Stomach (tissue), 9 donors: Measurements from ENCODE around the gene NELFE. TPM values are rescaled to one million over a fixed set of nuclear protein-coding genes. Genes with fewer than 3 reads are reported as not detected.
"Not testable (repeated sequence)": the region's sequence is repeated elsewhere in the genome, so short reads cannot be mapped to it uniquely, and the experiment has no call there.

ENCODE experiments used
- DNase-seq, 2 donors: peaks; one replicate each; pipeline versions ENCODE4 v3.0.0 to v3.0.0-alpha.2; 2013 to 2019
- H3K27ac ChIP-seq, 5 donors: fragments of 200-600 bp in 4 of 5; sonication (generic) in 4 of 5; one replicate each; pipeline ENCODE4 v1.5.1; 2013 to 2019; ENCODE audit warnings: mild to moderate bottlenecking in 1 of 5, moderate library complexity in 1 of 5
- H3K27me3 ChIP-seq, 3 donors: fragments of 200-600 bp; sonication (generic); one replicate each; pipeline ENCODE4 v1.5.1; 2017 to 2019; ENCODE audit warnings: mixed run types in 1 of 3
- H3K36me3 ChIP-seq, 4 donors: fragments of 200-600 bp; sonication (generic); 1 replicate in 3 of 4; 2 replicates in 1 of 4; pipeline ENCODE4 v1.5.1; 2016 to 2019
- H3K4me1 ChIP-seq, 4 donors: fragments of 200-600 bp; sonication (generic); one replicate each; pipeline ENCODE4 v1.5.1; 2016 to 2019
- H3K4me3 ChIP-seq, 4 donors: fragments of 200-600 bp; sonication (generic) in 3 of 4; one replicate each; pipeline ENCODE4 v1.5.1; 2016 to 2019; ENCODE audit warnings: mild to moderate bottlenecking in 1 of 4
- H3K9me3 ChIP-seq, 4 donors: fragments of 200-600 bp; sonication (generic); one replicate each; pipeline ENCODE4 v1.5.1; 2016 to 2019
- EP300 ChIP-seq: sonication (generic); formaldehyde crosslinking; IDR thresholded peaks from one replicate; pipeline ENCODE4 v1.6.1; 2017; ENCODE audit warnings: antibody characterized with exemption
- POLR2A ChIP-seq, 4 donors: fragments of 450-650 bp; IDR thresholded peaks; one replicate each; pipeline ENCODE4 v1.6.1; 2016; ENCODE audit warnings: antibody characterized with exemption in 4 of 4, control low read depth in 2 of 4, mild to moderate bottlenecking in 1 of 4, moderate library complexity in 1 of 4
- POLR2AphosphoS5 ChIP-seq, 3 donors: sonication (generic); formaldehyde crosslinking; IDR thresholded peaks; one replicate each; pipeline ENCODE4 v1.6.1; 2016; ENCODE audit warnings: antibody characterized with exemption in 3 of 3
- WGBS, 5 donors: extraction: QIAGEN DNeasy Blood & Tissue Kit in 3 of 5; methylation state at CpG; one replicate each; pipeline versions ENCODE4 v1.1.5 to v1.1.7; 2013 to 2018; 5-methylcytosine and 5-hydroxymethylcytosine counted together
- intact Hi-C: fragments of 100-400 bp; cut with DNase I; formaldehyde crosslinking; loops from one replicate; pipeline ENCODE4 v1.15.1; 2023; ENCODE audit warnings: low total_unique reads
- polyA plus RNA-seq, 3 donors: library from polyadenylated mRNA; stranded (reverse); fragments of 200-250 nt; gene quantifications; one replicate each; pipeline ENCODE4 v1.2.3, GENCODE V29; 2013
- total RNA-seq, 5 donors: library from RNA; depleted of rRNA; stranded (reverse); fragments of >200 nt; gene quantifications; one replicate each; pipeline versions ENCODE4 v1.1.0 to v1.2.3, GENCODE V29; 2014 to 2016
- TF ChIP-seq, protein P1 (sequence below), 7 experiments: fragments of 450-650 bp in 4 of 7; fragments of 200-600 bp in 3 of 7; sonication (generic) in 3 of 7; IDR thresholded peaks; one replicate each; pipeline ENCODE4 v1.5.1; 2016 to 2019; ENCODE audit warnings: antibody characterized with exemption in 7 of 7, control low read depth in 2 of 7, mild to moderate bottlenecking in 1 of 7
- donor health status: healthy with polysubstance abuse.
- donor health status: Bipolar disorder and iron deficiency.
- donor health status: healthy.

The NELFE gene
- total and polyA plus RNA-seq, 8 donors, result 2.9 to 100 (median 51.5) TPM

GRCh38 chr6:31935021-31935420, 23.8 kb downstream of the NELFE start:
- no peak for DNase-seq
- WGBS, 5 donors, result 72 to 89% (median 82%) methylated on average over 3 of the region's 3 CpGs
- no peaks in the 10 kb centered on the region for H3K4me1 ChIP-seq
- H3K9me3 ChIP-seq, result no peaks in the 10 kb centered on the region
- no peaks in the 10 kb centered on the region for H3K27me3 ChIP-seq
- H3K36me3 ChIP-seq, result no peaks in the 10 kb centered on the region
- no peak for TF ChIP-seq POLR2A (IDR thresholded peaks at IDR 0.05)
- TF ChIP-seq, protein P1, sequence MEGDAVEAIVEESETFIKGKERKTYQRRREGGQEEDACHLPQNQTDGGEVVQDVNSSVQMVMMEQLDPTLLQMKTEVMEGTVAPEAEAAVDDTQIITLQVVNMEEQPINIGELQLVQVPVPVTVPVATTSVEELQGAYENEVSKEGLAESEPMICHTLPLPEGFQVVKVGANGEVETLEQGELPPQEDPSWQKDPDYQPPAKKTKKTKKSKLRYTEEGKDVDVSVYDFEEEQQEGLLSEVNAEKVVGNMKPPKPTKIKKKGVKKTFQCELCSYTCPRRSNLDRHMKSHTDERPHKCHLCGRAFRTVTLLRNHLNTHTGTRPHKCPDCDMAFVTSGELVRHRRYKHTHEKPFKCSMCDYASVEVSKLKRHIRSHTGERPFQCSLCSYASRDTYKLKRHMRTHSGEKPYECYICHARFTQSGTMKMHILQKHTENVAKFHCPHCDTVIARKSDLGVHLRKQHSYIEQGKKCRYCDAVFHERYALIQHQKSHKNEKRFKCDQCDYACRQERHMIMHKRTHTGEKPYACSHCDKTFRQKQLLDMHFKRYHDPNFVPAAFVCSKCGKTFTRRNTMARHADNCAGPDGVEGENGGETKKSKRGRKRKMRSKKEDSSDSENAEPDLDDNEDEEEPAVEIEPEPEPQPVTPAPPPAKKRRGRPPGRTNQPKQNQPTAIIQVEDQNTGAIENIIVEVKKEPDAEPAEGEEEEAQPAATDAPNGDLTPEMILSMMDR (IDR thresholded peaks at IDR 0.05), result no peak
- TF ChIP-seq EP300, result no peak
- no peak for TF ChIP-seq POLR2AphosphoS5 (IDR thresholded peaks at IDR 0.05)
- H3K27ac ChIP-seq, result no peak overlapping the region
- no peak overlapping the region for H3K4me3 ChIP-seq
- intact Hi-C loops, result no loop called here

DNA sequence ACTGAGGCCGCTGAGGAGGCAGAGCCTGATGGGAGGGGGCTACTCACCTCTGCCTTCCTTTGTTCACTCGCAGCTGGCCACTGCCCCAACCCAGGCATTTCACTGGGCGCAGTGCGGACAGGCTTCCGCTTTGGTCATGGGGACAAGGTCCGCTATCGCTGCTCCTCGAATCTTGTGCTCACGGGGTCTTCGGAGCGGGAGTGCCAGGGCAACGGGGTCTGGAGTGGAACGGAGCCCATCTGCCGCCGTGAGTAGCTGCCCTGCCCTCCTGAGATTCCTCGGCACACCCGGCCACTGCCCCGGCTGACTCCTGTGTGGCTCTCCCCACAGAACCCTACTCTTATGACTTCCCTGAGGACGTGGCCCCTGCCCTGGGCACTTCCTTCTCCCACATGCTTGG, 25.2 kb downstream of the NELFE start:
- TF ChIP-seq POLR2AphosphoS5 (IDR thresholded peaks at IDR 0.05), result no peak
- intact Hi-C loops, result no loop called here
- 84 to 91% (median 89%) methylated on average over 16 to 19 of the region's 19 CpGs for WGBS, 5 donors

DNA sequence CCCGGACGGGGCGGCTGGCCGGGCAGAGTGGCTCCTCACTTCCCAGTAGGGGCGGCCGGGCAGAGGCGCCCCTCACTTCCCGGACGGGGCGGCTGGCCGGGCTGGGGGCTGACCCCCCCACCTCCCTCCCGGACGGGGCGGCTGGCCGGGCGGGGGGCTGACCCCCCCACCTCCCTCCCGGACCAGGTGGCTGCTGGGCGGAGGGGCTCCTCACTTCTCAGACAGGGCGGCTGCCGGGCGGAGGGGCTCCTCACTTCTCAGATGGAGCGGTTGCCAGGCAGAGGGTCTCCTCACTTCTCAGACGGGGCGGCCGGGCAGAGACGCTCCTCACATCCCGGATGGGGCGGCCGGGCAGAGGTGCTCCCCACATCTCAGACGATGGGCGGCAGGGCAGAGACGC, 26.6 kb downstream of the NELFE start:
- H3K4me3 ChIP-seq, DNase-seq, H3K27ac ChIP-seq, H3K27me3 ChIP-seq, H3K36me3 ChIP-seq, intact Hi-C loops, H3K4me1 ChIP-seq, H3K9me3 ChIP-seq: not testable (repeated sequence)
- WGBS, 5 donors, result 89 to 100% (median 95%) methylated on average over 1 to 32 of the region's 32 CpGs; no CpG with 5 or more reads in 2 of the 5 donors

More for the DNA sequence above, 25.2 kb downstream of the NELFE start:
- Histone ChIP-seq H3K4me1 (no peaks in the 10 kb centered on the region), H3K27ac (no peak overlapping the region), H3K27me3 (no peaks in the 10 kb centered on the region), H3K36me3 (no peaks in the 10 kb centered on the region), H3K9me3 (no peaks in the 10 kb centered on the region), H3K4me3 (no peak overlapping the region)
- DNase-seq, result no peak

DNA sequence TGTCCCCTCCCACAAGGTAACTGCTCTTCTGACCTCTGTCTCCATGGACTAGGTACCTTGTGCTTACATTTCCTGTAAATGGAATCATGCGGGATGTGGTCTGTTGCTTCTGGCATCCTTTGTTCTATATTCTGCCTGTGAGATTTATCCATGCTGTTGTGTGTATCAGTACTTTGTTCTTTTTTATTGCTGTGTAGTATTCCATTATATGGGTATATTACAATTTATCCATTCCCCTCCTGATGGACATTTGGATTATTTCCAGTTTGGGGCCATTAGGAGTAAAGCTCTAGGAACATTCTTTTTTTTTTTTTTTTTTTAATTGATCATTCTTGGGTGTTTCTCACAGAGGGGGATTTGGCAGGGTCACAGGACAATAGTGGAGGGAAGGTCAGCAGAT, 27.8 kb downstream of the NELFE start:
- no peak overlapping the region for H3K4me3 ChIP-seq

GRCh38 chr6:31928672-31928939, 30.2 kb downstream of the NELFE start:
- H3K4me3 ChIP-seq, result peak overlapping the region in 1 of 4 donors; percentile 33
- TF ChIP-seq, protein P1 (IDR thresholded peaks at IDR 0.05), result no peak
- TF ChIP-seq POLR2AphosphoS5 (IDR thresholded peaks at IDR 0.05) (no peak), POLR2A (IDR thresholded peaks at IDR 0.05) (no peak), EP300 (no peak)
- DNase-seq, result no peak
- no peak overlapping the region for H3K27ac ChIP-seq
- 80 to 93% (median 85%) methylated on average over 4 to 9 of the region's 9 CpGs for WGBS, 5 donors
- H3K9me3 ChIP-seq, result no peaks in the 10 kb centered on the region
- H3K27me3 ChIP-seq, result no peaks in the 10 kb centered on the region
- intact Hi-C loops, result no loop called here
- no peaks in the 10 kb centered on the region for H3K4me1 ChIP-seq
- no peaks in the 10 kb centered on the region for H3K36me3 ChIP-seq

More for the DNA sequence above, 27.8 kb downstream of the NELFE start:
- TF ChIP-seq POLR2A (IDR thresholded peaks at IDR 0.05), result no peak
- no peak for TF ChIP-seq EP300
- no peak for TF ChIP-seq POLR2AphosphoS5 (IDR thresholded peaks at IDR 0.05)
- TF ChIP-seq, protein P1 (IDR thresholded peaks at IDR 0.05), result no peak
- intact Hi-C loops, result no loop called here
- Histone ChIP-seq H3K4me1 (no peaks in the 10 kb centered on the region), H3K27ac (no peak overlapping the region), H3K9me3 (no peaks in the 10 kb centered on the region), H3K27me3 (no peaks in the 10 kb centered on the region), H3K36me3 (no peaks in the 10 kb centered on the region)
- no peak for DNase-seq
- 90 to 97% (median 95%) methylated on average over 1 of the region's 1 CpG for WGBS, 5 donors
